A549 (cell line): ENCODE measurements around the gene TMEM143. TPM values are rescaled to one million over a fixed set of nuclear protein-coding genes. Genes with fewer than 3 reads are reported as not detected.

ENCODE experiments used
- ATAC-seq, 2 experiments: fragments of 200-7000 bp in 1 of 2; fragments of >200 bp in 1 of 2; cut with Nextera tagmentation in 1 of 2; cut with Tn5 transposase in 1 of 2; 3 replicates each; pipeline versions ENCODE4 v1.8.0 to v1.9.1; 2018 to 2020; ENCODE audit warnings: mild to moderate bottlenecking in 1 of 2, moderate library complexity in 1 of 2
- CTCF ChIA-PET: fragments of 300-600 bp; sonication (Branson Sonifier 250); formaldehyde crosslinking; extraction: SDS; loops from one replicate; lab custom pipeline; 2021; ENCODE audit warnings: antibody characterized with exemption, inconsistent platforms; lab: Yijun Ruan, JAX
- POLR2A ChIA-PET: fragments of 350-600 bp; formaldehyde crosslinking; extraction: SDS; loops from one replicate; lab custom pipeline; 2021; ENCODE audit warnings: antibody characterized with exemption, inconsistent platforms; lab: Yijun Ruan, JAX
- DNase-seq, 2 experiments: peaks; one replicate each; pipeline versions ENCODE4 v3.0.0 to v3.0.0-alpha.2; 2011 to 2016; ENCODE audit warnings: low read depth in 1 of 2, low spot score in 1 of 2
- FAIRE-seq: peaks from 2 replicates; lab custom pipeline; 2011; peaks lifted over from hg19 to GRCh38; lab: Jason Lieb, UNC
- H3K27ac ChIP-seq, 2 experiments: fragments of >200 bp; sonication (Bioruptor Twin); formaldehyde crosslinking; 3 replicates each; pipeline ENCODE4 v1.5.1; 2016 to 2017
- H3K4me1 ChIP-seq: fragments of >200 bp; sonication (Bioruptor Twin); formaldehyde crosslinking; 3 replicates; pipeline ENCODE4 v1.6.1; 2016
- H3K4me2 ChIP-seq: fragments of >200 bp; sonication (Bioruptor Twin); formaldehyde crosslinking; 3 replicates; pipeline ENCODE4 v1.6.1; 2016
- H3K4me3 ChIP-seq: fragments of >200 bp; sonication (Bioruptor Twin); formaldehyde crosslinking; 3 replicates; pipeline ENCODE4 v1.5.1; 2016
- H3K9me3 ChIP-seq: fragments of >200 bp; sonication (Bioruptor Twin); formaldehyde crosslinking; 3 replicates; pipeline ENCODE4 v1.6.1; 2016
- CEBPB ChIP-seq, 2 experiments: fragments of >200 bp in 1 of 2; sonication (Bioruptor Twin) in 1 of 2; formaldehyde crosslinking in 1 of 2; IDR thresholded peaks; 2 replicates each; pipeline ENCODE4 v1.6.1; 2012 to 2016
- CHD2 ChIP-seq: fragments of 150-350 bp; IDR thresholded peaks from 2 replicates; pipeline ENCODE4 v1.6.1; 2014; ENCODE audit warnings: low read length; ENCODE audit not compliant: partially characterized antibody
- EHF ChIP-seq: fragments of 250-450 bp; sonication (Bioruptor Pico); IDR thresholded peaks from 2 replicates; pipeline ENCODE4 v1.5.0; 2020; ENCODE audit warnings: mild to moderate bottlenecking
- EHMT2 ChIP-seq: fragments of 200-600 bp; sonication (generic); IDR thresholded peaks from 2 replicates; pipeline ENCODE4 v1.6.1; 2016; ENCODE audit warnings: antibody characterized with exemption, low read depth, mild to moderate bottlenecking, moderate library complexity
- ESRRA ChIP-seq: fragments of 150-350 bp; IDR thresholded peaks from 2 replicates; pipeline ENCODE4 v1.6.1; 2014; ENCODE audit warnings: mild to moderate bottlenecking, low read length, borderline replicate concordance
- FOSB ChIP-seq: fragments of 250-450 bp; sonication (Bioruptor Pico); IDR thresholded peaks from 2 replicates; pipeline ENCODE4 v1.5.0; 2020; ENCODE audit warnings: mild to moderate bottlenecking, moderate library complexity
- FOXS1 ChIP-seq: fragments of 250-450 bp; sonication (Bioruptor Pico); IDR thresholded peaks from 2 replicates; pipeline ENCODE4 v1.5.0; 2020; ENCODE audit warnings: mild to moderate bottlenecking, moderate library complexity
- HOXA7 ChIP-seq: fragments of 250-450 bp; sonication (Bioruptor Pico); IDR thresholded peaks from 2 replicates; pipeline ENCODE4 v1.5.0; 2020; ENCODE audit warnings: mild to moderate bottlenecking, moderate library complexity
- HOXB13 ChIP-seq: fragments of 250-450 bp; sonication (Bioruptor Pico); IDR thresholded peaks from 2 replicates; pipeline ENCODE4 v1.5.0; 2020; ENCODE audit warnings: low read depth, mild to moderate bottlenecking, moderate library complexity
- KDM1A ChIP-seq: fragments of 200-600 bp; sonication (generic); IDR thresholded peaks from 2 replicates; pipeline ENCODE4 v1.6.1; 2016; ENCODE audit warnings: low read depth, mild to moderate bottlenecking
- POLR2A ChIP-seq: IDR thresholded peaks from 2 replicates; pipeline ENCODE4 v1.6.1; 2012; ENCODE audit warnings: mild to moderate bottlenecking, low read length
- RAD21 ChIP-seq, 2 experiments: fragments of >200 bp in 1 of 2; sonication (Bioruptor Twin) in 1 of 2; formaldehyde crosslinking in 1 of 2; IDR thresholded peaks in 1 of 2; conservative IDR thresholded peaks in 1 of 2; 2 replicates in 1 of 2; 3 replicates in 1 of 2; pipeline ENCODE4 v1.6.1; 2012 to 2018; ENCODE audit warnings: inconsistent platforms in 1 of 2
- REST ChIP-seq: fragments of 200-600 bp; sonication (generic); IDR thresholded peaks from 2 replicates; pipeline ENCODE4 v1.6.1; 2016; ENCODE audit warnings: antibody characterized with exemption, mild to moderate bottlenecking, moderate library complexity
- RNF2 ChIP-seq: fragments of 200-600 bp; sonication (generic); IDR thresholded peaks from 2 replicates; pipeline ENCODE4 v1.6.1; 2016; ENCODE audit warnings: low read depth, mild to moderate bottlenecking, antibody characterized with exemption, moderate library complexity, borderline replicate concordance
- WGBS: methylation state at CpG from one replicate; pipeline ENCODE4 v1.1.6; 2017; ENCODE audit errors: missing lambda C conversion rate; 5-methylcytosine and 5-hydroxymethylcytosine counted together
- polyA plus RNA-seq, 4 experiments: library from polyadenylated mRNA; depleted of rRNA in 3 of 4; stranded (reverse); fragments of >200 nt; fragmentation: RNase III in 1 of 4; extraction: RNeasy Plus Mini Kit Qiagen cat#74134 plus additional on column Dnase treatment in 1 of 4; gene quantifications; 2 replicates in 3 of 4; 3 replicates in 1 of 4; pipeline ENCODE4 v1.2.3, GENCODE V29; 2011 to 2017
- TF ChIP-seq, protein P1 (sequence below): IDR thresholded peaks from 2 replicates; pipeline ENCODE4 v1.6.1; 2012; ENCODE audit warnings: low read depth, borderline replicate concordance

Gene TMEM143
- polyA plus RNA-seq, 2 of the 4 experiments (the other 2 are of a cell fraction) = 6.4 to 7.4 TPM

- TF ChIP-seq CHD2 = no peak
- TF ChIP-seq, protein P1, sequence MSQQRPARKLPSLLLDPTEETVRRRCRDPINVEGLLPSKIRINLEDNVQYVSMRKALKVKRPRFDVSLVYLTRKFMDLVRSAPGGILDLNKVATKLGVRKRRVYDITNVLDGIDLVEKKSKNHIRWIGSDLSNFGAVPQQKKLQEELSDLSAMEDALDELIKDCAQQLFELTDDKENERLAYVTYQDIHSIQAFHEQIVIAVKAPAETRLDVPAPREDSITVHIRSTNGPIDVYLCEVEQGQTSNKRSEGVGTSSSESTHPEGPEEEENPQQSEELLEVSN = peak; percentile 99
- no peak for TF ChIP-seq HOXB13
- no peak for TF ChIP-seq RNF2
Measured at GRCh38 chr19:48363810-48364597, at the start of gene TMEM143, which contains the start of gene SYNGR4 (continued).

DNA sequence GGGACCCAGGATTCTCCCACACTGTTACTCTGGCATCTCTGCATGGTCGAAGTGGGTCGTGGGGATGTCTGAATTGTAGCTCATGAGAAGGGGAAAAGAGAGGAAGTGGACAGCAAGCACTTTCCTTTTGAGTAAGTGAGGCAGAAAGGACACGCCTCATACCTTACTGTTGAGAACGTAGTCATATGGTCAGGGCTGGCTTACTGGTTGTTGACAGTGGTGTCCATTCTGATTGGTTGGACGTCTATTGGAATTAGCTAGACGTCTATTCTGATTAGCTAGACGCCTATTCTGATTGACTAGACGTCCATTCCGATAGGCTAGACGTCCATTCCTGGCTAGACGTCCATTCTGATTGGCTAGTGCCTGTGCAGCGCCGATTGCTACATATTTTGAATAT is 42.1 kb upstream of the TMEM143 start:
- ATAC-seq = peak in 1 of 2 experiments; percentile 27; a peak in 3 of 6 replicates
- ChIA-PET POLR2A (no interaction called here), CTCF (interaction anchor here (0.7 to 8.2 kb wide), 7 partner anchors 8 to 178 kb away, joined by 3 to 41 read pairs (median 3); partner anchors contain the start of gene KDELR1)
- TF ChIP-seq FOSB (CRISPR knock-in tag) (no peak), CEBPB (IDR thresholded peaks at IDR 0.05) (0 out of 4 replicates have a peak, but pooled peaks of 1 of the 2 experiments have one; percentile 3)
- H3K4me2 ChIP-seq = no peak overlapping the region
- DNase-seq = peak in 1 of 2 experiments; percentile 67
- no peaks in the 10 kb centered on the region for H3K4me1 ChIP-seq
- no peaks in the 10 kb centered on the region for H3K9me3 ChIP-seq
- 80% methylated on average over 13 of the region's 13 CpGs for WGBS
- FAIRE-seq = no peak
- H3K4me3 ChIP-seq = no peak overlapping the region
- H3K27ac ChIP-seq = no peak overlapping the region

DNA sequence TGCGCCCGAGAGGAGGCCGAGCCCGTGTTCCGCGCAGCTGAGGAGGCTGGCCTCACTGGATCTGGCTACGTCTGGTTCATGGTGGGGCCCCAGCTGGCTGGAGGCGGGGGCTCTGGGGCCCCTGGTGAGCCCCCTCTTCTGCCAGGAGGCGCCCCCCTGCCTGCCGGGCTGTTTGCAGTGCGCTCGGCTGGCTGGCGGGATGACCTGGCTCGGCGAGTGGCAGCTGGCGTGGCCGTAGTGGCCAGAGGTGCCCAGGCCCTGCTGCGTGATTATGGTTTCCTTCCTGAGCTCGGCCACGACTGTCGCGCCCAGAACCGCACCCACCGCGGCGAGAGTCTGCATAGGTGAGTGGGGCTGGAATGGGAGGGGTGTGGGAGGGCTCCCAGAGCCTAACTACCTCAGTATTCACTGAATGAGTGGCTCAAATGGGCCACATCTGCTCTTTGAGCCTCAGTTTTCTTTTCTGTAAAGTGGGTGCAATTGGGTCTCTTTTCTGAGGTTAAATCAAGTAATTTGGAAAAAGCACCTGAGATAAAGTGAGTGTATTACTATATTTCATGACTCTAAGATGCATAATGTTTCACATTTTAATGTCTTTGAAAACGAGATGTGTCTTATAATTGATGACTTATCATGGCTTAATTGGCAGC is 41.4 kb upstream of the TMEM143 start:
- CTCF ChIA-PET = interaction anchor here (0.5 to 8.2 kb wide), 6 partner anchors 9 to 179 kb away, joined by 3 to 41 read pairs (median 4); partner anchors contain the start of gene KDELR1
- Histone ChIP-seq H3K4me3 (no peak overlapping the region), H3K4me1 (peaks cover 6% of the 10 kb centered on the region), H3K27ac (no peak overlapping the region), H3K9me3 (no peaks in the 10 kb centered on the region), H3K4me2 (no peak overlapping the region)
- POLR2A ChIA-PET = no interaction called here
- ATAC-seq = no peak
- no peak for DNase-seq
- FAIRE-seq = no peak
- TF ChIP-seq FOXS1 (CRISPR knock-in tag) (no peak), EHF (CRISPR knock-in tag) (no peak), ESRRA (no peak), HOXA7 (CRISPR knock-in tag) (no peak), KDM1A (no peak), POLR2A (no peak), REST (no peak), RAD21 (conservative IDR thresholded peaks at IDR 0.05 in 1 of 2, IDR thresholded peaks at IDR 0.05 in 1 of 2) (no peak), EHMT2 (no peak)
- WGBS = 94% methylated on average over 25 of the region's 27 CpGs
